Dermis blood vessel endothelial cell (primary cell): Measurements from ENCODE around the gene CLEC4M. TPM values are rescaled to one million over a fixed set of nuclear protein-coding genes. Genes with fewer than 3 reads are reported as not detected.
"Not testable (repeated sequence)": the region's sequence is repeated elsewhere in the genome, so short reads cannot be mapped to it uniquely, and the experiment has no call there.

Experiments
- DNase-seq: peaks from one replicate; pipeline ENCODE4 v3.0.0; 2010
- total RNA-seq: library from RNA; depleted of rRNA; stranded (reverse); fragments of >200 nt; gene quantifications from 2 replicates; pipeline ENCODE4 v1.2.3, GENCODE V29; 2014

CLEC4M gene
- total RNA-seq, 1 donor from 2014 or later = 5.6 TPM

DNA sequence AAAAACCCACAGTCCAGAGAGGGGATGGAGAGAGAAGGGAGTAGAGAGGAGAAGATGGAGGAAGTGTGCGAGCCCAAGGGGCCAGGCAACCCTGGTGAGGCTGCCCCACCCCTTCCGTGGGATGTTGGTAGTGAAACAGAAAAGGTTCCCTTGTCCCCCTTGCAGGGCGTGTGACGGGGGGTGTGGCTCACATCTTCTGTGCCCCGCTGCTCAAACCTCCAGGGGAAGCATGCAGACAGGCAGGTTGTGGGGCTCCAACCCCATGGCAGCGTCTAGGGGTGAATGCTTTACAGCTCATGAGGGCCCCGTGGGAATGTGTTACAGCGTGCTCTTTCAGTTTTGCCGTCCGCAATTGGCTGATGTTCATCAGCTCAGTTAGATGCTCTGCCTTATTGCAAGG, 52.3 kb downstream of the CLEC4M start:
- no peak for DNase-seq

DNA sequence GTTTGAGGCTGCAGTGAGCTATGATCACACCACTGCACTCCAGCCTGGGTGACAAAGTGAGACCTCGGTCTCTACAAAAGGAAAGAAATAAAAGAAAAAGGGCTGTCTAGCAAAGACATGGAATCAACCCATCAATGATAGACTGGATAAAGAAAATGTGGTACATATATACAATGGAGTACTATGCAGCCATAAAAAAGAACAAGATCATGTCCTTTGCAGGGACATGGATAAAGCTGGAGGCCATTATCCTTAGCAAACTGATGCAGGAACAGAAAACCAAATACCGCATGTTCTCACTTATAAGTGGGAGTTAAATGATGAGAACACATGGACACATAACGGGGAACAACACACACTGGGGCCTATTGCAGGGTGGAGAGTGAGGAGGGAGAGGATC, 53.0 kb downstream of the CLEC4M start:
- DNase-seq = not testable (repeated sequence)

DNA sequence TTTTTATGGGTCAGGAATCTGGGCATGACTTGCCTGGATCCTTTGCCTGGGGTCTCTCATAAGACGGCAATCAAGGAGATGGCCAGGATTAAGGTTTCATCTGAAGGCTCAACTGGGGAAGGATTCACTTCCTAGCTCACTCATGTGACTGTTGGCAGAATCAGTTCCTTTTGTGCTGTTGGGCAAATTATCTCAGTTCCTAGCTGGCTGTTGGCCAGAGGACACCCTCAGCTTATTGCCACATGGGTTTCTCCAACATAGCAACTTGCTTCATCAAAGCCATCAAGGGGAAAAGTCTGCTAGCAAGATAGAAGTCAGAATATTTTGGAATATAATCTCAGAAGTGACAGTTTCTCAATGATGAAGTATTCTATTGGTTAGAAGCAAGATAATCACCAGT, 54.8 kb downstream of the CLEC4M start:
- DNase-seq = no peak

DNA sequence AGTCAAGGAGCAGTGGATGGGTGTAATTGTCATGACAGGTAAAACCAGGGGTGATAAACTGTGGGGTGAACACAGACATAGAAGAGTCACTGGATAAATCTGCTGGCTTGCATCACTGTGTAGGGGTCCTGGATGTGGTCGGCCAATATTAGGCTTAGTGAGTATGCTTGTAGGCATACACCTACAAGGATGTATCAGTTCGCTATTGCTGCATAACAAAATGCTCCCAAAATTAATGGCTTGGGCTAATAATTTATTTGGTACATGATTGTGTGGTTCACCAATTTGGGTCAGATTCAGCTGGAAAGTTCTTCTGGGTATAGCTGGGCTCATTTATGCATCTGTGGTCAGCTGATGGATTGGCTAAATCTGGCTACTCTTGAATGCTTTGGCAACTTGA, 55.8 kb downstream of the CLEC4M start:
- DNase-seq = no peak

Other genes with a start within 250 kb of the CLEC4M start
- 20.9 and 36.6 TPM in 2 replicates for gene ZNF358, start 247.1 kb upstream of the CLEC4M start, total RNA-seq
- gene MCOLN1, start 240.6 kb upstream of the CLEC4M start, total RNA-seq = 2.7 and 3.7 TPM in 2 replicates
- 107 and 192 TPM in 2 replicates for gene PNPLA6, start 227.5 kb upstream of the CLEC4M start, total RNA-seq
- under 0.01 and 0.19 TPM in 2 replicates for gene CAMSAP3, start 167.4 kb upstream of the CLEC4M start, total RNA-seq
- 25.2 and 52.9 TPM in 2 replicates for gene XAB2, start 133.7 kb upstream of the CLEC4M start, total RNA-seq
- gene PET100, start 133.4 kb upstream of the CLEC4M start, total RNA-seq = 12.7 and 24.7 TPM in 2 replicates
- not detected in 2 replicates for gene PCP2, start 129.5 kb upstream of the CLEC4M start, total RNA-seq
- 30.8 and 67.1 TPM in 2 replicates for gene STXBP2, start 126.1 kb upstream of the CLEC4M start, total RNA-seq
- not detected in 2 replicates for gene RETN, start 94.2 kb upstream of the CLEC4M start, total RNA-seq
- gene MCEMP1, start 86.2 kb upstream of the CLEC4M start, total RNA-seq = not detected in 2 replicates
- 69.9 and 97.4 TPM in 2 replicates for gene TRAPPC5, start 82.4 kb upstream of the CLEC4M start, total RNA-seq
- not detected in 2 replicates for gene FCER2, start 61.1 kb upstream of the CLEC4M start, total RNA-seq
- gene CLEC4G, start 31.1 kb upstream of the CLEC4M start, total RNA-seq = not detected in 2 replicates
- gene CD209, start 15.7 kb upstream of the CLEC4M start, total RNA-seq = under 0.01 TPM in 1 of 2 replicates, not detected in the other
- gene EVI5L, start 67.0 kb downstream of the CLEC4M start, total RNA-seq = 12.6 and 16.5 TPM in 2 replicates
- not detected in 2 replicates for gene PRR36, start 111.1 kb downstream of the CLEC4M start, total RNA-seq
- 0.51 TPM in 2 replicates for gene LRRC8E, start 125.3 kb downstream of the CLEC4M start, total RNA-seq
- 10.4 and 18.8 TPM in 2 replicates for gene MAP2K7, start 140.6 kb downstream of the CLEC4M start, total RNA-seq
- 0.19 TPM in 1 of 2 replicates, not detected in the other for gene TGFBR3L, start 151.6 kb downstream of the CLEC4M start, total RNA-seq
- gene SNAPC2, start 157.1 kb downstream of the CLEC4M start, total RNA-seq = 14.1 and 14.3 TPM in 2 replicates
- 4.6 and 4.9 TPM in 2 replicates for gene CTXN1, start 162.9 kb downstream of the CLEC4M start, total RNA-seq
- gene TIMM44, start 180.4 kb downstream of the CLEC4M start, total RNA-seq = 44.0 and 53.4 TPM in 2 replicates
- 43.2 and 98.7 TPM in 2 replicates for gene ELAVL1, start 242.4 kb downstream of the CLEC4M start, total RNA-seq